ENCODE results near the gene SH2D3A. TPM values are rescaled to one million over a fixed set of nuclear protein-coding genes. Genes with fewer than 3 reads are reported as not detected.

The SH2D3A gene
- total and polyA plus RNA-seq, 2 experiments from 2014 or later, result 20.7 to 38.4 TPM

DNA sequence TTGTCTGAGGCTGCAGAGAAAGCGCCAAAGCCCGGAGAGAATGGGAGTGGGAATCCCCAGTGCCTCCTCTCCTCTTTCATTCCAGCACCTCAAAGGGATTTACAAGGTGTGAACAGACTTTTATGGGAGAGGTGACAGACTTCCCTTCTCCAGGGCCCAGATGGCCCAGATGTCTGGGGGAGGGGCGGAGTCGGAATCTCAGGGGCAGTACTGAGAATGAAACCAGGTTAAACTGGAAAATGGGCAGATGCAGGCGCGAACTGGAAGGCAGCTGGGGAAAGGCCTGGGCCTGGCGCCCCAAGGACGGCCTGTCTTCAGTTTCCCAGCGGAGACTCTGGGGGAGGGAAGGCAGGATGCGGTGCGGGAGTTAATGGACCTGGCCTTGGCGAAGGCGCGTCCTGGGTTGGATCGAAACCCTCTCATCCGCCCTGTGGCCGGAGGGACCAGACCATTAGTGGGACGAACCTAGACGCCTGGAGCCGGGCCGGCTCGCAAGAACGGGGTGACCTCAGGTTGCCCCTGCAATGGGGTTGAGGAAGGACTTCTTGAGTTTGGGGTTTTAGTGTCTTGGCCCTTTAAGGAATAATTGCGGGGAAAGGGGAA is 28.3 kb downstream of the SH2D3A start (continued):
- TF ChIP-seq, protein P1, sequence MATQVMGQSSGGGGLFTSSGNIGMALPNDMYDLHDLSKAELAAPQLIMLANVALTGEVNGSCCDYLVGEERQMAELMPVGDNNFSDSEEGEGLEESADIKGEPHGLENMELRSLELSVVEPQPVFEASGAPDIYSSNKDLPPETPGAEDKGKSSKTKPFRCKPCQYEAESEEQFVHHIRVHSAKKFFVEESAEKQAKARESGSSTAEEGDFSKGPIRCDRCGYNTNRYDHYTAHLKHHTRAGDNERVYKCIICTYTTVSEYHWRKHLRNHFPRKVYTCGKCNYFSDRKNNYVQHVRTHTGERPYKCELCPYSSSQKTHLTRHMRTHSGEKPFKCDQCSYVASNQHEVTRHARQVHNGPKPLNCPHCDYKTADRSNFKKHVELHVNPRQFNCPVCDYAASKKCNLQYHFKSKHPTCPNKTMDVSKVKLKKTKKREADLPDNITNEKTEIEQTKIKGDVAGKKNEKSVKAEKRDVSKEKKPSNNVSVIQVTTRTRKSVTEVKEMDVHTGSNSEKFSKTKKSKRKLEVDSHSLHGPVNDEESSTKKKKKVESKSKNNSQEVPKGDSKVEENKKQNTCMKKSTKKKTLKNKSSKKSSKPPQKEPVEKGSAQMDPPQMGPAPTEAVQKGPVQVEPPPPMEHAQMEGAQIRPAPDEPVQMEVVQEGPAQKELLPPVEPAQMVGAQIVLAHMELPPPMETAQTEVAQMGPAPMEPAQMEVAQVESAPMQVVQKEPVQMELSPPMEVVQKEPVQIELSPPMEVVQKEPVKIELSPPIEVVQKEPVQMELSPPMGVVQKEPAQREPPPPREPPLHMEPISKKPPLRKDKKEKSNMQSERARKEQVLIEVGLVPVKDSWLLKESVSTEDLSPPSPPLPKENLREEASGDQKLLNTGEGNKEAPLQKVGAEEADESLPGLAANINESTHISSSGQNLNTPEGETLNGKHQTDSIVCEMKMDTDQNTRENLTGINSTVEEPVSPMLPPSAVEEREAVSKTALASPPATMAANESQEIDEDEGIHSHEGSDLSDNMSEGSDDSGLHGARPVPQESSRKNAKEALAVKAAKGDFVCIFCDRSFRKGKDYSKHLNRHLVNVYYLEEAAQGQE (IDR thresholded peaks at IDR 0.05; ENCODE audit: unreplicated experiment), result no peak
- no peak for TF ChIP-seq STAT1 (IDR thresholded peaks at IDR 0.05; ENCODE audit: unreplicated experiment)
- no peak for TF ChIP-seq ZNF331 (CRISPR knock-in tag; IDR thresholded peaks at IDR 0.05; ENCODE audit: low read depth)

DNA sequence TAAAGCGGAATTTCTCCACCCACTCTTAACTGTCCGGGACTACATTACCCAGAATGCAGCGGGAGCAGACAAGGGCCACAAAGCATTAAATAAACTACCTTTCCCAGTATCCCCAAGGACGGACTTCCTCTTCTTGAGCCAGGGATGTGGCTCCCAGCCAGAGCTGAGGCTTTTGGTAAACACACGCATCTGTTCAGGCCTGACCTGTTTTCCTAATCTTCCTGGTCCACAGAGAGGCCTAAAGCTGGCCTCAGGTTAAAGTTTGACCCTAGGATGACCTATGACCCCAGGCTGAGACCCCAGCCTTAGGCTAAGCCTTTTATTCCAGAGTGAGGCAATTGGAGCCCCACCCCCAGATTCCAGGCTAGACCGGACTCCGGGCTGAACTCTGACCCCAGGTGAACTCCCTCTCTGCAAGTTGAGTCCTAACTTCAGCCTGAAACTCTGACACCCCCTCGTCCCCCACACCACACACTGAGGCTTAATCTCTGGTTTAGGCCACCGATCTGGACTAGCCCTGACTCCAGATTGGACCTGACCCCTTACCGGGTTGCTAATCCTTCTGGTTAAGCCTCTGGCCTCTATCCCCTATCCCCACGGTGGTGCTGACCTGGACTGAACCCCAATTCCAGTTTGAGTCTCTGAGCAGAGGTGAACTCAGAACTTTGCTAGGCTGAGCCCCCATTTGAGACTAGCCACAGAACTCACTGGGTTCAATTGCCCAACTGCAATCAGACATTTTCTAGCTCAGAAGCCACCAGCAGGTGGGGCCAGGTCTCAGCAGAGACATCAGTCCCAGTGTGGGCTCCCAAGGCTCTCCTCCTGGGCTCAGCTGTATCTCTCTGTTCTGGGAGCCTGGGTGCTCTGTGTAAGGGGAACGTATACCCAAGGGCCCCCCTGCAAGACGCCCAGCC is 29.1 kb downstream of the SH2D3A start:
- Mint-ChIP-seq H3K27ac (peak overlapping the region; percentile 95), H3K4me3 (peak overlapping the region; percentile 95), H3K27me3 (ENCODE audit: insufficient read depth, low read depth, poor library complexity) (peaks cover 19% of the 10 kb centered on the region), H3K36me3 (ENCODE audit: low read depth) (peaks cover 11% of the 10 kb centered on the region), H3K4me1 (peaks cover 43% of the 10 kb centered on the region), H3K9me3 (no peaks in the 10 kb centered on the region)
- H3K4me2 ChIP-seq, result peak overlapping the region; percentile 95
- H3K27ac ChIP-seq (ENCODE audit: low read depth), result peak overlapping the region; percentile 95
- H3F3A ChIP-seq (replicated peaks; ENCODE audit: low read depth), result 0 out of 2 replicates have a peak, but pooled peaks cover 11% of the 10 kb centered on the region
- H3K4me3 ChIP-seq, result peak overlapping the region; percentile 58
- H3K27me3 ChIP-seq (ENCODE audit: insufficient read depth), result no peaks in the 10 kb centered on the region
- H3K9me2 ChIP-seq (ENCODE audit: insufficient read depth), result no peaks in the 10 kb centered on the region
- H3K4me1 ChIP-seq (ENCODE audit: insufficient read depth), result peaks cover 36% of the 10 kb centered on the region
- H3K36me3 ChIP-seq (ENCODE audit: insufficient read depth), result 0 out of 2 replicates have a peak, but pooled peaks cover 5% of the 10 kb centered on the region
- H3K79me2 ChIP-seq (replicated peaks; ENCODE audit: insufficient read depth), result peaks cover 34% of the 10 kb centered on the region
- DNase-seq (ENCODE audit: low spot score), result peak; percentile 83
- ATAC-seq, result peak; percentile 30
- H4K20me1 ChIP-seq (replicated peaks; ENCODE audit: insufficient read depth), result peaks cover 15% of the 10 kb centered on the region; the same call in 1 of the 2 replicates
- H2AFZ ChIP-seq, result peak overlapping the region; percentile 89; the same call in 1 of the 2 replicates
- TF ChIP-seq EZH2 (IDR thresholded peaks at IDR 0.05; ENCODE audit: low read depth, unreplicated experiment) (no peak), CTCF (conservative IDR thresholded peaks at IDR 0.05; ENCODE audit: low read depth in 2 of 2) (peak; percentile 65 to 80), ZNF462 (CRISPR knock-in tag; IDR thresholded peaks at IDR 0.05) (no peak), NANOG (IDR thresholded peaks at IDR 0.05; ENCODE audit: borderline replicate concordance) (no peak), EZH2phosphoT487 (IDR thresholded peaks at IDR 0.05; ENCODE audit: unreplicated experiment) (no peak)
- TF ChIP-seq, protein P2, sequence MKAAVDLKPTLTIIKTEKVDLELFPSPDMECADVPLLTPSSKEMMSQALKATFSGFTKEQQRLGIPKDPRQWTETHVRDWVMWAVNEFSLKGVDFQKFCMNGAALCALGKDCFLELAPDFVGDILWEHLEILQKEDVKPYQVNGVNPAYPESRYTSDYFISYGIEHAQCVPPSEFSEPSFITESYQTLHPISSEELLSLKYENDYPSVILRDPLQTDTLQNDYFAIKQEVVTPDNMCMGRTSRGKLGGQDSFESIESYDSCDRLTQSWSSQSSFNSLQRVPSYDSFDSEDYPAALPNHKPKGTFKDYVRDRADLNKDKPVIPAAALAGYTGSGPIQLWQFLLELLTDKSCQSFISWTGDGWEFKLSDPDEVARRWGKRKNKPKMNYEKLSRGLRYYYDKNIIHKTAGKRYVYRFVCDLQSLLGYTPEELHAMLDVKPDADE (IDR thresholded peaks at IDR 0.05), result peak; percentile 98

Data from GM23338 (cell line).